CD4-positive, CD25-positive, alpha-beta regulatory T cell (primary cell): Measurements from ENCODE around the gene LONRF2. TPM values are rescaled to one million over a fixed set of nuclear protein-coding genes. Genes with fewer than 3 reads are reported as not detected.

Source experiments
- ATAC-seq, 2 donors: fragments of 150-1000 bp; cut with Tn5 transposase; one replicate each; pipeline ENCODE4 v1.10.0; 2021; ENCODE audit warnings: low read depth in 2 of 2, moderate number of reproducible peaks in 2 of 2, moderate library complexity in 1 of 2
- DNase-seq, 3 donors: peaks; one replicate each; pipeline versions ENCODE4 v3.0.0 to v3.0.0-alpha.2; 2012 to 2022; ENCODE audit warnings: mixed read lengths in 1 of 3
- H3K27ac ChIP-seq: one replicate; pipeline ENCODE4 v1.7.0; 2013; ENCODE audit warnings: mild to moderate bottlenecking, low read length; ENCODE audit not compliant: insufficient read depth, poor library complexity, severe bottlenecking
- H3K27me3 ChIP-seq: one replicate; pipeline ENCODE4 v1.7.0; 2013; ENCODE audit warnings: low read length; ENCODE audit not compliant: control insufficient read depth, insufficient read depth
- H3K36me3 ChIP-seq: one replicate; pipeline ENCODE4 v1.7.0; 2013; ENCODE audit warnings: mild to moderate bottlenecking, low read length, moderate library complexity; ENCODE audit not compliant: control insufficient read depth, insufficient read depth
- H3K4me1 ChIP-seq: 2 replicates; pipeline ENCODE4 v1.7.0; 2013; ENCODE audit warnings: mild to moderate bottlenecking, low read length; ENCODE audit not compliant: insufficient read depth, control insufficient read depth, poor library complexity, severe bottlenecking
- H3K4me3 ChIP-seq: one replicate; pipeline ENCODE4 v1.7.0; 2013; ENCODE audit warnings: low read depth, mild to moderate bottlenecking, low read length, moderate library complexity
- H3K9me3 ChIP-seq, 2 experiments: 1 replicate in 1 of 2; 2 replicates in 1 of 2; pipeline ENCODE4 v1.7.0; 2013; ENCODE audit warnings: low read length in 2 of 2, mild to moderate bottlenecking in 1 of 2, moderate library complexity in 1 of 2; ENCODE audit not compliant: control insufficient read depth in 2 of 2
- H3K27ac Mint-ChIP-seq, 3 donors: one replicate each; pipeline ENCODE4 v1.8.0; 2020 to 2022; ENCODE audit warnings: mild to moderate bottlenecking in 3 of 3, mixed read lengths in 3 of 3, moderate library complexity in 2 of 3
- H3K27me3 Mint-ChIP-seq: one replicate; pipeline ENCODE4 v1.8.0; 2022; ENCODE audit warnings: mild to moderate bottlenecking, mixed read lengths
- H3K36me3 Mint-ChIP-seq: one replicate; pipeline ENCODE4 v1.8.0; 2020; ENCODE audit warnings: mixed read lengths
- H3K4me1 Mint-ChIP-seq, 4 donors: one replicate each; pipeline ENCODE4 v1.8.0; 2020 to 2022; ENCODE audit warnings: mixed read lengths in 4 of 4, mild to moderate bottlenecking in 1 of 4
- H3K4me3 Mint-ChIP-seq, 4 donors: one replicate each; pipeline ENCODE4 v1.8.0; 2020 to 2022; ENCODE audit warnings: mild to moderate bottlenecking in 4 of 4, mixed read lengths in 4 of 4, moderate library complexity in 3 of 4
- H3K9me3 Mint-ChIP-seq, 7 donors: one replicate each; pipeline ENCODE4 v1.8.0; 2020 to 2022; ENCODE audit warnings: mixed read lengths in 7 of 7, mild to moderate bottlenecking in 3 of 7, moderate library complexity in 2 of 7
- polyA plus RNA-seq, 4 donors: library from polyadenylated mRNA; unstranded; fragments of 300-500 nt; fragmentation: Illumina TruSeq; gene quantifications; one replicate each; pipeline ENCODE4 v1.2.3, GENCODE V29; 2021
- total RNA-seq: library from RNA; stranded (reverse); gene quantifications from one replicate; pipeline ENCODE4 v1.2.3, GENCODE V29; 2022

LONRF2 gene
- total and polyA plus RNA-seq, 5 donors from 2014 or later: 0.42 TPM; not detected in 4

DNA sequence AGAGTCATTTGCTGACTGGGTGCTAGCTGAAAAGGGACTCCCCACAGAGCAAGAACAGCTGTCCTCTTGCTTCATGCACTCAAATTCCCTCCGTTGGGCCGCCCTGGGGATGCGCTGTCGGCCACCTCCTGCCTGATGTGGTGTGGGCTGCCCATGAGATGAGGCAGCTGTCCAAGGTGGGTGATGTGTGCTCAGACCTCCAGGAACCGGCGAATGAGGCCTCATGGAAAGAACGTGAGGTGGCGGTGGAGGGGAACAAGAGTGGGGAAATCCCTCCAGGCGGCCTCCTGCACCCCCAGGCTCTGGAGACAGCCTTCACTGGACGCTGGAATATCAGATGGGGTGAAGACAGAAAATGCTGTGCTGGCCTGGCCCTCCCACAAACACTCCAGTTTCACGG is 79.8 kb downstream of the LONRF2 start:
- H3K4me3 ChIP-seq: no peak overlapping the region
- H3K4me1 ChIP-seq: no peaks in the 10 kb centered on the region
- H3K27me3 Mint-ChIP-seq: no peaks in the 10 kb centered on the region
- no peaks in the 10 kb centered on the region for H3K9me3 ChIP-seq
- no peaks in the 10 kb centered on the region for H3K36me3 Mint-ChIP-seq
- H3K27ac ChIP-seq: no peak overlapping the region
- no peaks in the 10 kb centered on the region for H3K27me3 ChIP-seq
- ATAC-seq (no peak), DNase-seq (no peak)
- no peaks in the 10 kb centered on the region for H3K9me3 Mint-ChIP-seq
- no peaks in the 10 kb centered on the region for H3K36me3 ChIP-seq
- peak overlapping the region in 1 of 3 donors; percentile 38 for H3K27ac Mint-ChIP-seq
- peaks cover 0 to 5% (median 1%) of the 10 kb centered on the region in 4 donors for H3K4me1 Mint-ChIP-seq
- H3K4me3 Mint-ChIP-seq: no peak overlapping the region

DNA sequence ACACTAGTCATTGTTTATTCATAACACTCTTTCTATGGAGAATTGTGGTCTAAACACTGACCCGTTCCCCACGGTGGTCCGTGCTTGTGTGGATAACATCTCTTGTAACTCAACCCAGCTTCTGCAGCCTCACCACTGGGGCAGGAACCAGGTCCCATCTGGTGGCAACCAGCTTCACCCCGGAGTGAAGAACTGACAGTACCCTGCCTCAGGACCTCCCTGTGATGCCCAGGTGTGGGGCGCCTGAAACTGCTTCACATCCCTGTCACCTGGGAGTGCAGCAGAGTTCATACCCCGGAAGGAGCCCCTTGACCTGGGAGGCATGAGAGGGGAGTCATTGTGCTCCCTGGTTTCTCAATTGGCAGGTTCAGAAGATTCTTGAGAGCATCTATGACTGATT is 81.1 kb downstream of the LONRF2 start:
- no peak overlapping the region for H3K4me3 ChIP-seq
- Mint-ChIP-seq H3K36me3 (no peaks in the 10 kb centered on the region), H3K4me1 (peaks cover 0 to 3% (median 1%) of the 10 kb centered on the region in 4 donors), H3K9me3 (no peaks in the 10 kb centered on the region), H3K4me3 (no peak overlapping the region), H3K27me3 (no peaks in the 10 kb centered on the region), H3K27ac (no peak overlapping the region)
- H3K9me3 ChIP-seq: no peaks in the 10 kb centered on the region
- no peaks in the 10 kb centered on the region for H3K36me3 ChIP-seq
- H3K27ac ChIP-seq: no peak overlapping the region
- H3K4me1 ChIP-seq: no peaks in the 10 kb centered on the region
- ATAC-seq (no peak), DNase-seq (no peak)
- H3K27me3 ChIP-seq: no peaks in the 10 kb centered on the region

DNA sequence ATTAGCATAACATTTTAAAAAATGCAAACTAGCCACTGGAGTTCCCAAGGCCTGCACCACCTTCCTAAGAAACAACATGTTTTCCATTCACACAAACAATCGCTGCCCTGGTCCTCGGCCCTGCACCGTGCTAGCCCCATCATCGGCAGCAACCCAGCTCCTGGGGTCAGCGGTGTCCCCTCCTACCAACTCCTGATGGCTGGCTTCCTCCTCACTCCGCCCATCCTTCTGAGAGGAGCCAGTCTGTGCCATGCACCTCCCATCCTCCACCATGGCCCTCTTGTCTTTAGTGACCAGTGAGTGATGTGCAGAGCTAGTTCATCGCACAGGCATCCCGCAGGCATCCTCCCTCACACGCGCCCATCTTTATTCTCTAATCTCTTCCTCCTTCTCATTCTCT is 81.9 kb downstream of the LONRF2 start:
- H3K27me3 Mint-ChIP-seq: no peaks in the 10 kb centered on the region
- no peaks in the 10 kb centered on the region for H3K9me3 ChIP-seq
- H3K36me3 Mint-ChIP-seq: no peaks in the 10 kb centered on the region
- peaks cover 0 to 7% (median 3%) of the 10 kb centered on the region in 4 donors for H3K4me1 Mint-ChIP-seq
- H3K36me3 ChIP-seq: no peaks in the 10 kb centered on the region
- no peaks in the 10 kb centered on the region for H3K27me3 ChIP-seq
- no peaks in the 10 kb centered on the region for H3K9me3 Mint-ChIP-seq
- H3K4me3 Mint-ChIP-seq: no peak overlapping the region
- DNase-seq: no peak
- no peak overlapping the region for H3K27ac ChIP-seq
- no peak overlapping the region for H3K4me3 ChIP-seq
- no peak overlapping the region for H3K27ac Mint-ChIP-seq
- H3K4me1 ChIP-seq: peaks cover 6% of the 10 kb centered on the region
- ATAC-seq: no peak

DNA sequence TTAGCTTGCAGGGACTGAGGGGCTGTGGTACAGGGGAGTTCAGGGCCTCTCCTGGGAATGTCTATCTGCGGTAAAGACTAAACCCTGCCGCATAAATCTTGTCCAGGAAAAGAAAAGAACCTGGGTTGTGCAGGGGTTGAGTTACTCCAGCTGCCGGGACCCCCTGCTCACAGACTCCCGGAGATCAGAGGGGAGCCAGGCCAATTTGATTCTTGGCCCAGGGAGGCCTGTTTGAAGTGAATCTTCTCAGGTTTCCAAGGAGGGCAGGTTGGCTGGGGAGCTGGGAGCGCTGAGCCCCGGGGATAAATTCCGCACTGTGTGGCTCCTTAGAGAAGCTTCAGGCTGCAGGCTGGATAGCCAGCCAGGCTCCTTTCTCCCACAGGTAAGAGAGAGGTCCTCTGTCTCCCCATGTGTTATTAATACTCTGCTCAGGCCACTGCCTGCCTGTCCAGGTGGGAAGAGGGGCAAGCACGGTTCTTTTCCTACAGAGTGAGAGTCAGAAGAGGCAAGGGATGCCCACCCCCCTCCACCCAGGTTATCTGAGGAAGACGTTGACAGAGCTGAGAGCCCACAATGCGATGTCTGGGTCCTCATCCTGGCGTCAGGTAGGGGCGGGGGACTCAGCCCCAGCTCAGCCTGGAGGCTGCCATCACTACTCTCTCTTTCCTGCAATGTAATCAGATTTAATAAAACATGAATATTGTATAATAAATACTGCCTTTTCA is 82.7 kb downstream of the LONRF2 start:
- Mint-ChIP-seq H3K27me3 (no peaks in the 10 kb centered on the region), H3K9me3 (no peaks in the 10 kb centered on the region), H3K27ac (no peak overlapping the region), H3K4me1 (peaks cover 0 to 15% (median 10%) of the 10 kb centered on the region in 4 donors), H3K36me3 (no peaks in the 10 kb centered on the region), H3K4me3 (no peak overlapping the region)
- Histone ChIP-seq H3K27ac (no peak overlapping the region), H3K36me3 (no peaks in the 10 kb centered on the region), H3K27me3 (no peaks in the 10 kb centered on the region), H3K4me1 (peaks cover 11% of the 10 kb centered on the region), H3K4me3 (no peak overlapping the region), H3K9me3 (no peaks in the 10 kb centered on the region)
- DNase-seq: no peak
- no peak for ATAC-seq

DNA sequence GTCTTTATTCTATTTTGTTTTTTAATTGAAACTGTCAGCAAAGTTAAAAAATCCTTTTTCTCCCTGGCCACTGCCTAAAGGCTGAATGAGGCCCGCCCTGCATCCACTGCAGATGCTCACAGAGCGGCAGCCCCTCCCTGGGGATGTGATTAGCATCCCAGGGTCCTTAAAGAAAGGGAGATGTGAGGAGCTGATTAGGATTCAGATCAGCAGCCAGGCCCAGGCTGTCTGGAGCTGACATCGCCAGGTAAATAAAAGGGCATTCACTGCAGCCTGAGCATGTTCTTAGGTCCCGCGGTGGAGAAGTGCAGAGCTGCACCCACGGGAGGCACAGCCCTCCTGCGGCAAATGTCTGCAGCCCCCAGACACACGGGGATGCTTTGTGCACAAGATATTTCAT is 83.8 kb downstream of the LONRF2 start:
- DNase-seq (no peak), ATAC-seq (no peak)
- no peak overlapping the region for H3K4me3 Mint-ChIP-seq
- Histone ChIP-seq H3K9me3 (no peaks in the 10 kb centered on the region), H3K27ac (no peak overlapping the region), H3K4me3 (no peak overlapping the region), H3K4me1 (peaks cover 11% of the 10 kb centered on the region), H3K27me3 (no peaks in the 10 kb centered on the region), H3K36me3 (no peaks in the 10 kb centered on the region)
- no peak overlapping the region for H3K27ac Mint-ChIP-seq
- peaks cover 0 to 3% (median 0%) of the 10 kb centered on the region in 7 donors for H3K9me3 Mint-ChIP-seq
- H3K27me3 Mint-ChIP-seq: no peaks in the 10 kb centered on the region
- peaks cover 0 to 17% (median 14%) of the 10 kb centered on the region in 4 donors for H3K4me1 Mint-ChIP-seq
- no peaks in the 10 kb centered on the region for H3K36me3 Mint-ChIP-seq

DNA sequence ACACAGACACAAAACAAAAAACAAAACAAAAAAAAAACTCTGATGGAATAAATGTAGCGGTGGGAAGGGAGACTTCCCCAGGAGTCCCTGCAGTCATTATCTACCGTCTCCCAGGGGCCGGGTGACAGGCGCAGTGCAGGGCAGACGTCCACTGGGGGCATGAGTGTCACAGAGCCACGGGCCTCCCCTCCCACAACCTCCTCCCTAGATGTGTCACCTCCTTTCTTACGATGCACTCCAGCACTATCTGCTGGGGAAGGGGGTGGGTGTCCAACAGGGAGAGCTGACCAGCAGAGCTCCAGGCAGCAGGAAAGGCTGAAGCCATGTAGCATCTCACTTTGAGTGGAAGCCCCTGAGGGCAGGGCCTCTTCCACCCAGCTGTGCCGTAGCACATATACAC is 84.5 kb downstream of the LONRF2 start:
- Mint-ChIP-seq H3K4me3 (no peak overlapping the region), H3K4me1 (peaks cover 0 to 17% (median 14%) of the 10 kb centered on the region in 4 donors), H3K27ac (no peak overlapping the region), H3K36me3 (no peaks in the 10 kb centered on the region), H3K9me3 (peaks cover 0 to 3% (median 0%) of the 10 kb centered on the region in 7 donors), H3K27me3 (no peaks in the 10 kb centered on the region)
- Histone ChIP-seq H3K27me3 (no peaks in the 10 kb centered on the region), H3K4me3 (no peak overlapping the region), H3K27ac (no peak overlapping the region), H3K4me1 (peaks cover 11% of the 10 kb centered on the region), H3K36me3 (no peaks in the 10 kb centered on the region), H3K9me3 (no peaks in the 10 kb centered on the region)
- ATAC-seq: no peak
- no peak for DNase-seq

DNA sequence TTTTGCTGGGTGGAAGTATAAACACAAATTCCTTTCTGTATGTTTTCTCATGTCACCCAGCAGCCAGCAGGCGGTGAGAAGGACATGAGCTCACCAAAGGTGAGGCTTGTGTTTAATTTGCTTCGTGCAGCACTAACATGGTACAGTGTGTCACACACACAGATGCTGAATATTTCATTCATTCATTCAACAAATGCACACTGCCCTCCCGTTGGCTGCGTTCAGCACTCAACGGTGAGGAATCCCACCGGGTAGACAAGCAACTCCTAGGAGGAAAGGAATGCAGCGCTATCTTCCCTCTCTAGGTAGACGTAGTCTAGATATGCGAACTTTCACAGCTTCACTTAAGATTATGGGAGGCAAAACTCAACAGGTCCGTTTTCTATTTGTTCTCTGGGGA is 85.1 kb downstream of the LONRF2 start:
- Histone ChIP-seq H3K27ac (no peak overlapping the region), H3K4me1 (peaks cover 11% of the 10 kb centered on the region), H3K36me3 (no peaks in the 10 kb centered on the region), H3K4me3 (no peak overlapping the region), H3K9me3 (no peaks in the 10 kb centered on the region), H3K27me3 (no peaks in the 10 kb centered on the region)
- H3K4me3 Mint-ChIP-seq: no peak overlapping the region
- H3K4me1 Mint-ChIP-seq: peaks cover 0 to 17% (median 14%) of the 10 kb centered on the region in 4 donors
- no peaks in the 10 kb centered on the region for H3K36me3 Mint-ChIP-seq
- H3K27me3 Mint-ChIP-seq: no peaks in the 10 kb centered on the region
- H3K27ac Mint-ChIP-seq: no peak overlapping the region
- H3K9me3 Mint-ChIP-seq: peaks cover 0 to 3% (median 0%) of the 10 kb centered on the region in 7 donors
- ATAC-seq (no peak), DNase-seq (no peak)

DNA sequence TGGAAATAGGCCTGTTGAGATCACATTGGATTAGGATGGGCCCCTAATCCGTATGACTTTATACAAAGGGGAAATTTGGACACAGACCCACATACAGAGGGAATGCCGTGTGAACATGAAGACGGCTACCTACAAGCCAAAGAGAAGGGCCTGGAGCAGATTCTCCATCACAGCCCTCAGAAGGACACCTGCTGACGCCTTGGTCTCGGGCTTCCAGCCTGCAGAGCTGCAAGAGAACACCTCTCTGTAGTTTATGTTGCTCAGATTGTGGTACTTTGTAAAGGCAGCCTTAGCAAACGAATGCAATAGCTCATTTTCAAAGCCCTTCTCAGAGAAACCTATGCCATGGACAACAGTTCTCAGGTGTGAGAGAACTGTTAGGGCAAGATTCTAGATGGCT is 86.1 kb downstream of the LONRF2 start:
- H3K9me3 Mint-ChIP-seq: peaks cover 0 to 3% (median 0%) of the 10 kb centered on the region in 7 donors
- no peak overlapping the region for H3K4me3 ChIP-seq
- DNase-seq (no peak), ATAC-seq (no peak)
- H3K36me3 Mint-ChIP-seq: no peaks in the 10 kb centered on the region
- no peaks in the 10 kb centered on the region for H3K36me3 ChIP-seq
- peaks cover 11% of the 10 kb centered on the region for H3K4me1 ChIP-seq
- no peaks in the 10 kb centered on the region for H3K27me3 ChIP-seq
- H3K27ac ChIP-seq: no peak overlapping the region
- H3K9me3 ChIP-seq: no peaks in the 10 kb centered on the region
- H3K4me1 Mint-ChIP-seq: peaks cover 0 to 17% (median 14%) of the 10 kb centered on the region in 4 donors
- H3K4me3 Mint-ChIP-seq: peak overlapping the region in 1 of 4 donors; percentile 10
- peak overlapping the region in 1 of 3 donors; percentile 85 for H3K27ac Mint-ChIP-seq
- no peaks in the 10 kb centered on the region for H3K27me3 Mint-ChIP-seq
